ENCODE data around the gene ASB15. TPM values are rescaled to one million over a fixed set of nuclear protein-coding genes. Genes with fewer than 3 reads are reported as not detected.

The ASB15 gene
- polyA plus RNA-seq, 3 donors, result not detected

DNA sequence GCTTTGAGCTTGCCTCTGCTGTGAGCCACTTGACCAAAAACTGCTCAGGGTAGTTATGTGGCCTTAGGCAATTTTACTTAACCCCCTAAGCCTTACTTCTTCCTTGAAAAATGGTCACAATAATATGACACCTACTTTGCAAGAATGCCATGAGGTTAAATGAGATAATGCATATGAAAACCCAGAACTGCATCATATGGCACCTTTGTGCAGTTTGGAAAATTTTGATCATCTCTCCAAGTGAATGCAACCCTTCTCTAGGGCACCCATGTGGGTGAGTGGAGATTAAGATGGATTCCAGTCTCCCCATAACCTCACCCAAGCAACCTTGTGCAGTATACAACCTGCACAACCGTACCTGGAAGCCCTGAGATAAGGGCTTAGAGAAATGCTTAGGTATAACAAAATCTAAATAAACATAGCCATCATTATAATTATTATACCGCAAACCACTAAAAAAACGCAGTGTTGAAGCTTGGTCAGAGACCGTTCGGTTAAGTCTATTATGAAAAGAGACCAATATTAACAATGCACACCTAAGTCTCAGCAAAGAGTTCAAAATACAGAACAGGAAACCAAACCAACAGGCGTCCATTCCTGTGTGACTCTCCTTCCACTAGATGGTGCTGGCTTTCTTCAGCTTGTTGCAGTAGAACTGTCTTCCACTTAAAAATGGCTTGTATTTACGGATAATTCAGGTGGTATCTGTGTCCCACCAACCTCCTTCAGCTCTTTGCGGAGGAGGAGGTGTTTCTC, 21.0 kb upstream of the ASB15 start:
- Histone ChIP-seq H4K20me1 (ENCODE audit: insufficient read depth, low read length) (no peaks in the 10 kb centered on the region), H3K9me3 (replicated peaks in 1 of 2; ENCODE audit: control insufficient read depth in 1 of 2, insufficient read depth in 1 of 2, low read length in 2 of 2) (no peaks in the 10 kb centered on the region), H3K79me2 (ENCODE audit: insufficient read depth, low read length) (no peaks in the 10 kb centered on the region), H3K4me3 (replicated peaks in 1 of 3; ENCODE audit: low read depth in 2 of 3, low read length in 3 of 3) (no peak overlapping the region), H3K27me3 (ENCODE audit: control insufficient read depth in 2 of 2, insufficient read depth in 2 of 2, low read length in 2 of 2) (no peaks in the 10 kb centered on the region), H3K4me2 (replicated peaks; ENCODE audit: extremely low read depth, low read length, poor library complexity, severe bottlenecking) (no peak overlapping the region), H3K9ac (ENCODE audit: insufficient read depth, low read length, poor library complexity, severe bottlenecking) (no peak overlapping the region), H3K27ac (ENCODE audit: low read depth in 1 of 2, low read length in 2 of 2) (no peak overlapping the region), H3K4me1 (ENCODE audit: control insufficient read depth in 1 of 2, insufficient read depth in 2 of 2, low read length in 2 of 2) (no peaks in the 10 kb centered on the region), H3K36me3 (replicated peaks in 1 of 2; ENCODE audit: control insufficient read depth in 1 of 2, insufficient read depth in 2 of 2, low read length in 2 of 2) (no peaks in the 10 kb centered on the region), H2AFZ (ENCODE audit: insufficient read depth, low read depth, low read length, poor library complexity, severe bottlenecking) (no peak overlapping the region)
- no peak for DNase-seq
- Mint-ChIP-seq H3K36me3 (no peaks in the 10 kb centered on the region), H3K27ac (no peak overlapping the region), H3K4me1 (no peaks in the 10 kb centered on the region), H3K9me3 (no peaks in the 10 kb centered on the region), H3K4me3 (no peak overlapping the region), H3K27me3 (ENCODE audit: low read depth in 3 of 3) (peaks cover 0 to 13% (median 0%) of the 10 kb centered on the region in 3 donors)
- WGBS (ENCODE audit: insufficient coverage), result no CpG with 5 or more reads among the region's 8 CpGs
- TF ChIP-seq, protein P1, sequence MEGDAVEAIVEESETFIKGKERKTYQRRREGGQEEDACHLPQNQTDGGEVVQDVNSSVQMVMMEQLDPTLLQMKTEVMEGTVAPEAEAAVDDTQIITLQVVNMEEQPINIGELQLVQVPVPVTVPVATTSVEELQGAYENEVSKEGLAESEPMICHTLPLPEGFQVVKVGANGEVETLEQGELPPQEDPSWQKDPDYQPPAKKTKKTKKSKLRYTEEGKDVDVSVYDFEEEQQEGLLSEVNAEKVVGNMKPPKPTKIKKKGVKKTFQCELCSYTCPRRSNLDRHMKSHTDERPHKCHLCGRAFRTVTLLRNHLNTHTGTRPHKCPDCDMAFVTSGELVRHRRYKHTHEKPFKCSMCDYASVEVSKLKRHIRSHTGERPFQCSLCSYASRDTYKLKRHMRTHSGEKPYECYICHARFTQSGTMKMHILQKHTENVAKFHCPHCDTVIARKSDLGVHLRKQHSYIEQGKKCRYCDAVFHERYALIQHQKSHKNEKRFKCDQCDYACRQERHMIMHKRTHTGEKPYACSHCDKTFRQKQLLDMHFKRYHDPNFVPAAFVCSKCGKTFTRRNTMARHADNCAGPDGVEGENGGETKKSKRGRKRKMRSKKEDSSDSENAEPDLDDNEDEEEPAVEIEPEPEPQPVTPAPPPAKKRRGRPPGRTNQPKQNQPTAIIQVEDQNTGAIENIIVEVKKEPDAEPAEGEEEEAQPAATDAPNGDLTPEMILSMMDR (IDR thresholded peaks at IDR 0.05), result no peak
- intact Hi-C loops (cut with micrococcal nuclease), result no loop called here

DNA sequence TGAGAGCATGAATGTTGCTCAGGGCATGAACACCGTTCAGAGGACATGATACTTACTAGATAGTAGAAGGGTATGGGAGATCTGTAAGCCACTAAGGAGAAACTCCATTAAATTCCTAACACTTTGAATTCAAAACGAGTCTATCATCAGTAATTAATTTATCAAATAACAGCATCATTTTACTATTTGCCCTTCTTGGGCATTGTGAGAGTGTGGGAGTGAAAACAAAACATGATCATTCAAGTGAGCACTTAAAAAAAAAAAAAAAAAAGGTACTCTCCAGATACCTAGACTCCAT, 20.5 kb upstream of the ASB15 start:
- H3K4me3 Mint-ChIP-seq, result no peak overlapping the region
- no peaks in the 10 kb centered on the region for H3K9me3 ChIP-seq (replicated peaks in 1 of 2; ENCODE audit: control insufficient read depth in 1 of 2, insufficient read depth in 1 of 2, low read length in 2 of 2)
- no peaks in the 10 kb centered on the region for H3K79me2 ChIP-seq (ENCODE audit: insufficient read depth, low read length)
- H3K4me1 ChIP-seq (ENCODE audit: control insufficient read depth in 1 of 2, insufficient read depth in 2 of 2, low read length in 2 of 2), result no peaks in the 10 kb centered on the region
- no peak for DNase-seq
- TF ChIP-seq, protein P1 (IDR thresholded peaks at IDR 0.05), result no peak
- H3K4me1 Mint-ChIP-seq, result no peaks in the 10 kb centered on the region
- no CpG with 5 or more reads among the region's 2 CpGs for WGBS (ENCODE audit: insufficient coverage)
- no peak overlapping the region for H3K4me3 ChIP-seq (replicated peaks in 1 of 3; ENCODE audit: low read depth in 2 of 3, low read length in 3 of 3)
- H3K9me3 Mint-ChIP-seq, result no peaks in the 10 kb centered on the region
- H4K20me1 ChIP-seq (ENCODE audit: insufficient read depth, low read length), result no peaks in the 10 kb centered on the region
- H3K36me3 Mint-ChIP-seq, result no peaks in the 10 kb centered on the region
- H3K27ac ChIP-seq (ENCODE audit: low read depth in 1 of 2, low read length in 2 of 2), result no peak overlapping the region
- H2AFZ ChIP-seq (ENCODE audit: insufficient read depth, low read depth, low read length, poor library complexity, severe bottlenecking), result no peak overlapping the region
- intact Hi-C loops (cut with micrococcal nuclease), result no loop called here
- H3K36me3 ChIP-seq (replicated peaks in 1 of 2; ENCODE audit: control insufficient read depth in 1 of 2, insufficient read depth in 2 of 2, low read length in 2 of 2), result no peaks in the 10 kb centered on the region
- no peaks in the 10 kb centered on the region for H3K27me3 ChIP-seq (ENCODE audit: control insufficient read depth in 2 of 2, insufficient read depth in 2 of 2, low read length in 2 of 2)
- H3K27me3 Mint-ChIP-seq (ENCODE audit: low read depth in 3 of 3), result peaks cover 0 to 12% (median 0%) of the 10 kb centered on the region in 3 donors
- H3K4me2 ChIP-seq (replicated peaks; ENCODE audit: extremely low read depth, low read length, poor library complexity, severe bottlenecking), result no peak overlapping the region
- no peak overlapping the region for H3K27ac Mint-ChIP-seq
- H3K9ac ChIP-seq (ENCODE audit: insufficient read depth, low read length, poor library complexity, severe bottlenecking), result no peak overlapping the region

Measured in CD14-positive monocyte (primary cell).